GM18505 (cell line): ENCODE data around the gene CHCHD6.

Source experiments
- ATAC-seq: cut with Tn5 transposase; IDR thresholded peaks from one replicate; pipeline ENCODE4 v1.9.1; 2021; ENCODE audit not compliant: unreplicated experiment
- POLR2A ChIP-seq: IDR thresholded peaks from 4 replicates; pipeline ENCODE4 v1.6.1; 2011; ENCODE audit warnings: borderline replicate concordance; ENCODE audit not compliant: insufficient read depth, insufficient read length; ENCODE audit errors: extremely low read depth

Gene CHCHD6

DNA sequence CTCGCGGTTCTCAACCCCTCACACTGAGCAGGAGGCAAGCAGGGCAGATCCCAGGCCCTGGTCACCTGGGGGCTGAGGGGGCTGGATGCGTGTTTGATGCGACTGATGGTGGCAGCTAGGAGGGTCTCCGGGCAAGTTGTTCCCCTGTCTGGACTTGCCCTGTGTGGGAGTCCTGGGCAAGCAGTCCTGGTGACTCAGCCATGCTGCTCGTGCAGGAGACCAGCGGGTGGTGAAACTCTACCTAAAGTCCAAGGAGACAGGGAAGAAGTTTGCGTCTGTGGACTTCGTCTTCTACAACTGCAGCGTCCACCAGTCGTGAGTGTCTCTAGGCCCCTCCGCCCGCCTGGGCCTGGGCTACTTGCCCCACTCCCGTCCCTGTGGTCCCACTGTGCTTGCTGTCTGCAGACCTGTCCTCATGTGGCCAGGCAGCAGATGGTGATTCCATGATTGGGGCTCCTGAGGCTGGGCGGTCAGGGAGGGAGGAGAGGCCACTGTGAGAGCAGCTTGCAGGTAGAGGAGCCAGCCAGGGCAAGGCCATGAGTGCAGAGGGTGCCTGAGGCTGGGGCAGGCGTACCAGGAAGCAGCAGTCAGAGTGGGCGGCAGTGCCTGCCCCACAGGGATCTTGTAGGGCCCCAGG lies 301.9 kb downstream of the CHCHD6 start:
- ATAC-seq: no peak
- no peak for TF ChIP-seq POLR2A

DNA sequence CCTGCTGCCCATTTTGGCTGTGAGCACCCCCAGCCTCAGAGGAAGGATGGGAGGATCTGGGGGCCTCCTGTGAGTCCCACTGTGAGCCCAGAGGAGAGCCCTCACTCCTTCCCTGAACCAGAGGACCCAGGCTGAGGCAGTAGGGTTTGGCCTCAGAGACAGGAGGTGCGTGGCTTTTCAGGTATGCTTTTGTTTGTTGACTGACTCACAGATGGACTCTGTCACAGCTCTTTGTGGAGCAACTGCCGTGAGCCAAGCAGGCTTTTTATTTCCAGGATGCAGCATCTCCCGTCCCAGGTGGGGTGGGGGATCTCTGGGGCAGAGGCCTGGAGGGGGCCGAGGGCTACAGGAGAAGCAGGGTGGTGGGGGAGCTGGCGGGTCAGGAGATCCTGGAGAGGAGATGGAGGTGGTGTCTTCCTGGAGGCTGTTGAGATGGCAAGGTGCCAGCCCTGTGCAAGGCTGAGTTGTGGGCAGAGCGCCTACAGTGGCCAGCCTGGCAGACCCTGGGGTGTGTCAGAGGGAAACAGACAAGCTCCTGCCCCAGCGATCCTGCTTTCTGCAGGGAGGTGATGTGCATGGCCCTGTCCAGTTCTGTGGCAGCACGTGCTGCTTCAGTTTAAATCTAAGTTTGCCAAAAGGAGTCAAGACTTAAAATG lies 302.9 kb downstream of the CHCHD6 start:
- no peak for TF ChIP-seq POLR2A
- no peak for ATAC-seq

DNA sequence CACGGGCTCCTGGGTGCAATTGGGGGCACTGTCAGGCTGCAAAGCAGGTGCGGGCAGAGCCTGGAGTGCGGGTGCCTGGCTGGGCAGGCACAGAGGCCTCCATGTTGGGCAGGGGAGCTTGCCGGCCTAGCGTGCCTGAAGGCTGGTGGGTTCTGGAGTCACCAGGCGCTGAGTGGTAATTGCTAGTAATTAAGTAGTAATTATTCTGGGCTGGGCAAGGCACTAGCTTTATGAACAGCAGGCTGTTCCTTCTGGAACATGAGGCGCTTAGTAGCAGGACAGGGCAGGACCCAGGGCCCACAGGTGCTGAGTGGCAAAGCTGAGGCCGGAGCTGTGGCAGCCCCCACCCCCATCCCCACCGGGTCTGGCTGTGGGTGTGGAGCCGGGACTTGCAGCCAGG lies 304.2 kb downstream of the CHCHD6 start:
- no peak for ATAC-seq
- no peak for TF ChIP-seq POLR2A

DNA sequence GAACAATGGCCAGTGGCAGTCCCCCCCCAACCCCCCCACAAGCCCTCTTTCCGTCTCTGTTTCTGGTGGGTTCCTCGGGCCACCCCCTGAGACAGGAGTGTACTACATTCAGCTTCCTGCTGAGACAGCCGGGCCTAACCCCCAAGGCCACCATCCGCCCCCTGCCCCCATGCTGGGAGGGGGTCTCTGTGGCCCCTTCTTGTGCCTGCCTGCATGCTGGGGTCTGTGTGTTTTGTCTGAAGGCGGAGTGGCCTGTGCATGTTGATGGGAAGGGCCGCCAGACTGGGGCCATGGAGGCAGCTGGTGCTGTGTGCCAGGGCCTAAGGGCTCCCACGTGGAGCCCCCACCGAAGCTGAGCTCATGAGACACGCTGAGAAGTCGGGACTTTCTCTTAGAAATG lies 305.5 kb downstream of the CHCHD6 start:
- no peak for ATAC-seq
- TF ChIP-seq POLR2A: no peak
